ENCODE data around the gene TOP3B. TPM values are rescaled to one million over a fixed set of nuclear protein-coding genes. Genes with fewer than 3 reads are reported as not detected.

The TOP3B gene
- total and polyA plus RNA-seq, 10 of the 15 experiments (the other 5 are each of a cell fraction or from before 2014, with no cell fraction given) = 0.60 to 47.3 (median 33.7) TPM

GRCh38 chr22:21963286-21963685 lies 19.3 kb downstream of the TOP3B start:
- peaks cover 15 to 19% of the 10 kb centered on the region in 2 experiments; a peak in 3 of 4 replicates for H3K36me3 ChIP-seq (ENCODE audit: control insufficient read depth in 2 of 2, insufficient read depth in 2 of 2, low read length in 1 of 2)
- in situ Hi-C loops (cut with MboI) (no loop called here), intact Hi-C loops (cut with micrococcal nuclease; ENCODE audit: unreplicated experiment) (no loop called here)
- ChIA-PET SMC1A (ENCODE audit: uncharacterized antibody, unreplicated experiment) (no interaction called here), POLR2A (no interaction called here), CTCF (no interaction called here), RAD21 (ENCODE audit: unreplicated experiment) (no interaction called here)
- DNase-seq (ENCODE audit: low read depth, low spot score) = no peak
- BruUV-seq (replicated peaks) = no TSS peak
- no peak for ATAC-seq
- no peak overlapping the region for H2AFZ ChIP-seq (ENCODE audit: control insufficient read depth, low read depth, low read length)
- H3K9me3 ChIP-seq (replicated peaks; ENCODE audit: control insufficient read depth, insufficient read depth, low read length) = no peaks in the 10 kb centered on the region
- H3K4me2 ChIP-seq (ENCODE audit: control insufficient read depth, insufficient read depth) = no peak overlapping the region
- H3K4me3 ChIP-seq = no peak overlapping the region
- no peaks in the 10 kb centered on the region for H3K79me2 ChIP-seq (ENCODE audit: control insufficient read depth, insufficient read depth, low read length)
- TF ChIP-seq ZBED1 (IDR thresholded peaks at IDR 0.05; ENCODE audit: borderline replicate concordance) (no peak), JUNB (IDR thresholded peaks at IDR 0.05) (no peak), PAX5 (IDR thresholded peaks at IDR 0.05; ENCODE audit: borderline replicate concordance, low read depth, low read length) (no peak), CEBPZ (IDR thresholded peaks at IDR 0.05; ENCODE audit: low read depth, low read length) (no peak), IKZF1 (conservative IDR thresholded peaks at IDR 0.05) (no peak), KAT2A (conservative IDR thresholded peaks at IDR 0.05; ENCODE audit: control insufficient read depth, low read depth, low read length) (no peak), BRCA1 (IDR thresholded peaks at IDR 0.05; ENCODE audit: low read depth, low read length) (no peak), KLF5 (IDR thresholded peaks at IDR 0.05; ENCODE audit: partially characterized antibody) (no peak)
- H3K9ac ChIP-seq (ENCODE audit: control insufficient read depth, insufficient read depth, low read length) = no peak overlapping the region
- H3K4me1 ChIP-seq (ENCODE audit: control insufficient read depth, insufficient read depth, low read length) = no peaks in the 10 kb centered on the region
- H3K27ac ChIP-seq (ENCODE audit: control insufficient read depth, insufficient read depth) = no peak overlapping the region
- H3K27me3 ChIP-seq (replicated peaks in 1 of 2; ENCODE audit: control insufficient read depth in 2 of 2, insufficient read depth in 2 of 2, low read length in 1 of 2) = no peaks in the 10 kb centered on the region
- WGBS (ENCODE audit: insufficient coverage, insufficient replicate concordance, low lambda C conversion rate, missing lambda C conversion rate) = 100% methylated on average over 6 of the region's 7 CpGs
- H4K20me1 ChIP-seq (ENCODE audit: control insufficient read depth, insufficient read depth) = no peaks in the 10 kb centered on the region
- FAIRE-seq = no peak
